Rectal smooth muscle tissue (tissue), 1 donor: Measurements from ENCODE around the gene BRD7.

Experiments used
- H3K27ac ChIP-seq: one replicate; pipeline ENCODE4 v1.7.0; 2013; ENCODE audit warnings: low read depth, low read length, inconsistent platforms
- H3K27me3 ChIP-seq: one replicate; pipeline ENCODE4 v1.7.0; 2013; ENCODE audit warnings: low read length; ENCODE audit not compliant: control insufficient read depth, insufficient read depth
- H3K36me3 ChIP-seq: one replicate; pipeline ENCODE4 v1.7.0; 2013; ENCODE audit warnings: low read length; ENCODE audit not compliant: control insufficient read depth, insufficient read depth
- H3K4me1 ChIP-seq: one replicate; pipeline ENCODE4 v1.7.0; 2013; ENCODE audit warnings: low read length; ENCODE audit not compliant: control insufficient read depth, insufficient read depth
- H3K4me3 ChIP-seq: one replicate; pipeline ENCODE4 v1.7.0; 2013; ENCODE audit warnings: low read length
- H3K9ac ChIP-seq: one replicate; pipeline ENCODE4 v1.7.0; 2013; ENCODE audit warnings: low read length

BRD7 gene

DNA sequence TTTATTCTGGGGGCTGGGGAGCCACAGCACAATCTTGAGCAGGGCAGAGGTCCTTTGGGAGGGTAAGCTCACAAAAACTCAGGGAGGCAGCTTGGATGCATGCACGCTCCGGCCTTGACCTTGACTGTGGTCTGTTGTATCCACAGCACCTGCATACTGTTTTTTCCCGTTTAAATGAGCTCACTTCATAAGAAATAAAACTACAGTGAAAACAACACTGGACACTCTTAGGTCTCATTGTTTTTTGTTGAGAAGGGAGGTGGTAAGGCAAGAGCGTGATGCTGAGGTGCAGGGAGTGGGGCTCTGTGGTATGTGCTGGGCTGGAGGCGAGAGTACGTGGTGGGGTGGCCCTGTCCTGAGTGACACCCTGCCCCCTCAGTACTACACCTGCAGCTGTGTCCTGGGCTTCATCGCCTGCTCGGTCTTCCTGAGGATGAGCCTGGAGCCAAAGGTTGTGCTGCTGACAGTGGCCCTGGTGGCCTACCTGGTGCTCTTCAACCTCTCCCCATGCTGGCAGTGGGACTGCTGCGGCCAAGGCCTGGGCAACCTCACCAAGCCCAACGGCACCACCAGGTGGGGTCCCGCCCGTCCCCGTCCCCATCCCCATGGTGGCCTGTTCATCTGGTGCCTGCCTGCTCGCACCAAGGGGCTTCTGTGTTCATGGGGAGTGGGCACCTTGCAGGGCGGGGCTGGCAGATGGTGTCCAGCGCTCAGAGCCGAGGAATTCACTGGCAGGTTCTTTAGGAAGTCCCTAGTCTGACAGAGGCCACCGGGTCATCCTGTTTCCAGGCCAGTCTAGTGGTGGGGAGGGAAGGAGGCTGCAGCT, 58.3 kb downstream of the BRD7 start:
- Histone ChIP-seq H3K4me3 (no peak overlapping the region), H3K36me3 (peaks cover 16% of the 10 kb centered on the region), H3K9ac (no peak overlapping the region), H3K4me1 (peaks cover 6% of the 10 kb centered on the region), H3K27me3 (no peaks in the 10 kb centered on the region), H3K27ac (no peak overlapping the region)

DNA sequence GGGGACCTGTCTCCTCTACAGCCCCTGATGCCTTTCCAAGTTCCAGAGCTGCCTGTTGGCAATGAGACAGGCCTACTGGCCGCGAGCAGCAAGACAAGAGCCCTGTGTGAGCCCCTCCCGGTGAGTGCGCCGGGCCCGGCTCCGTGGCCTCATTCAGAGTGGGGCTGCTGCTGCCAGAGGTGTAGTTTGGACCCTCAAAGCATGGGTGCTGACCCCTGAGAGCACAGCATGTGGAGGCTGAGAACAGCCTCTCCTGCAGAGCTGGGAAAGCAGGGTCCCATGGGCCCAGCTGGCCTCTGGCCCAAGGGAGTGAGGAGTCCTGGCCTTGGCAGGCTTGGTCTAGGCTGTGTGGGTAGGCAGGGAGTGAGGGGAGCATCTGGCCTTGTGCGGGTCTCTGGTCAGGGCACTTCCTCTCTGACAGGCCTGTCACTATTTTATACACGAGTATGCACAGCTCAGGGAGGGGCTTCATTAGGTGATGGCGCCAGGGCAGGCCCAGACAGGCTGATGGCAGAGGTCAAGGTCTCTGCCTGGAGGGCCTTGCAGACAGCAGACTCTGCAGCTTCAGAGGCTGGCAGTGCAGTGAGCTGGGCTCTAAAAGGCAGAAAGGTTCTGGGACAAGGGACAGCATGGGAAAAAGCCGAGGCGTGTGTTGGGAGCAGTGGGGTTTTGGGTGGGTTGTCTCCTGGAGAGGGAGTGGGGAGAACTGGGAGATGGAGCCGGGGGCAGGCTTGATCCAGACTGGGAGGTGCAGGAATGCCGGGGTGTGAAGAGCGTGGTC, 59.1 kb downstream of the BRD7 start:
- Histone ChIP-seq H3K4me3 (no peak overlapping the region), H3K9ac (no peak overlapping the region), H3K4me1 (no peaks in the 10 kb centered on the region), H3K27ac (no peak overlapping the region), H3K27me3 (no peaks in the 10 kb centered on the region), H3K36me3 (peaks cover 11% of the 10 kb centered on the region)

DNA sequence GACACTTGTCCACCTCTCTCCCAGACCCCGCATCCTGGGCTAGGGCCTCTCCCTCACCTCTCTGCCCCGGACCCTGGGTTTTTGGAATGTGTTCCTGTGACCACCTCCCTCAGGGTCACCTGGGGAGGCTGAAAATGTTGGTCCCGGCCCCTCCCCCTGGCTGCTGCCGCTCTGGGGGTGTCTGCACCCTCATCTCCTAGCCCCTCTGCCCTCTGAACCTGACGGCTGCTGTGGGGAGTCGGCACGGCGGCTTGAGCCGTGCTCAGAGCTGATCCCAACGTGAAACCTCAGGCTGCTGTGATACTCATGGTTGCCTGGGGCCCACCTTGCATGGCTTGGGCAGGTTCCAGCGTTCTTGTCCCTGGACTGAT, 59.6 kb downstream of the BRD7 start:
- Histone ChIP-seq H3K9ac (no peak overlapping the region), H3K4me1 (no peaks in the 10 kb centered on the region), H3K27ac (no peak overlapping the region), H3K36me3 (peaks cover 10% of the 10 kb centered on the region), H3K4me3 (no peak overlapping the region), H3K27me3 (no peaks in the 10 kb centered on the region)

DNA sequence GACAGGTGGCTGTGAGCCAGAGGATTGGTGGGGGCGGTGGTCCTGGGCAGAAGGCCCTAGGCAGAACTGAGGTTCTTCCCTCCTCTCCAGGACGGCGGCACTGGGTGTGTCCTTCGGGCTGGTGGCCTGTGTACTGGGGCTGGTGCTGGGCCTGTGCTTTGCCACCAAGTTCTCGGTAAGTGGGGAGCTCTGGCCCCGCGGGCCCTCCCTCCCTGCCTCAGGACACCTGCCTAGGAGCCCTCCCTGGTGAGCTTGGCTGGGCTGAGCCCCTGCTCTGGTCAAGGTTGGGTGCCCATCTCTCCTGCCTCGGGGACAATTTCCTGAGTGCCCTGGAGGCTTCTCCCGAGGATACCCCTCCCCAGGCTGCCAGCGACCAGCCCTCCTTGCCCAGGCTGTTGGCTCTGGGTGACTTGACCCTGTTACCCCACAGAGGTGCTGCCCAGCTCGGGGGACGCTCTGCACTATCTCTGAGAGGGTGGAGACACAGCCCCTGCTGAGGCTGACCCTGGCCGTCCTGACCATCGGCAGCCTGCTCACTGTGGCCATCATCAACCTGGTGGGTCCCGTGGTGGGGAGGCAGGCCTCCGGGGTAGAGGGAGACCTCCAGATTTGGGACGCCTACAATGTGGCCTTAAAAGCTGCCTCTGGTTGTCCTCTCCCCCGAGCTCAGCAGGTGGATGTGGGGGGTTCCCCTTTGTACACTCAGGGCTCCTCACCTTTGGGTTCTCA, 60.4 kb downstream of the BRD7 start:
- H3K4me1 ChIP-seq, result no peaks in the 10 kb centered on the region
- H3K27me3 ChIP-seq, result no peaks in the 10 kb centered on the region
- peaks cover 4% of the 10 kb centered on the region for H3K36me3 ChIP-seq
- H3K9ac ChIP-seq, result no peak overlapping the region
- no peak overlapping the region for H3K27ac ChIP-seq
- no peak overlapping the region for H3K4me3 ChIP-seq

DNA sequence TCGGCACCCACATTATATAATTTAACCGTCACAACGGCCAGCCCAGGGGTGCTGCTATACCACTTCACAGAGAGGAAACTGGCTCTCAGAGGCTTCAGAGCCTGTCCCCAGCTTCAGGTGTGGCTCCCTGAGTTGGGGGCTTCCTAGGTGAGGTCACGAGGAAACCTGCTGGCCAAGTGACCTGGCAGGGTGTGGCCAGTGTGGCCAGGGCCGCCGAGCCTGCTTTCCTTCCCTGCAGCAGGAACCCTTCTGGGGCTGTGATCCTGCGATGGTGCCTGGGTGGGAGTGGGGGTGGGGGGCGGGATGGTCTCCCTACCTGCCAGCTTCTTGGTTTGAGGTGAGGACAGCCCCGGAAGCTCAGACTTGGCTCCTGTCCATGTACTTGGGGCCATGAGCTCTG, 62.5 kb downstream of the BRD7 start:
- Histone ChIP-seq H3K4me1 (no peaks in the 10 kb centered on the region), H3K4me3 (no peak overlapping the region), H3K9ac (no peak overlapping the region), H3K36me3 (peaks cover 4% of the 10 kb centered on the region), H3K27ac (no peak overlapping the region), H3K27me3 (no peaks in the 10 kb centered on the region)

DNA sequence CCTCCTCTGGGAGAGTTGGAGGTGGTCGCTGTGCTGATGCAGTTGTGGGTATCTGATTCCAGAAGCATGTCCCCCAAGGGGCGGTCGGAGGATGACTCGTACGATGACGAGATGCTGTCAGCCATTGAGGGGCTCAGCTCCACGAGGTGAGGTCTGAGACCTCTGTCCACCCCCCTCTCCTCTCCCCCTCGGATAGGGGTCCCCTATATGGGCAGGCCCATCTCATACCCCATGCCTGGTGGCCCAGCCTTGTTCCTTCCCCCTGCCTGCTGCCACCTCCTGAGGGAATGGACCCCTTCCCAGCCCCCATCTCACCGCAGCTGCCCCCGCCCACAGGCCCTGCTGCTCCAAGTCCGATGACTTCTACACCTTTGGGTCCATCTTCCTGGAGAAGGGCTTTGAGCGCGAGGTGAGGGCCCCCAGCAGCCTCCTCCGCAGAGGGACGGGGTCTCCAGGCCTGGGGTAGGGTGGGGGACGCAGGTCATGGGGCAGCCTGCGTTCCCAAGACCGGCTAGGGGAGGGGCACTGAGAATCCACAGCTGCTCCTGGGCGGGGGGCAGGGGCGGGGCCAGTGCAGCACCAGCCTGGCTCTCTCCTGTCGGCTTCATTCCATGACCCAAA, 63.2 kb downstream of the BRD7 start:
- H3K36me3 ChIP-seq, result peaks cover 4% of the 10 kb centered on the region

DNA sequence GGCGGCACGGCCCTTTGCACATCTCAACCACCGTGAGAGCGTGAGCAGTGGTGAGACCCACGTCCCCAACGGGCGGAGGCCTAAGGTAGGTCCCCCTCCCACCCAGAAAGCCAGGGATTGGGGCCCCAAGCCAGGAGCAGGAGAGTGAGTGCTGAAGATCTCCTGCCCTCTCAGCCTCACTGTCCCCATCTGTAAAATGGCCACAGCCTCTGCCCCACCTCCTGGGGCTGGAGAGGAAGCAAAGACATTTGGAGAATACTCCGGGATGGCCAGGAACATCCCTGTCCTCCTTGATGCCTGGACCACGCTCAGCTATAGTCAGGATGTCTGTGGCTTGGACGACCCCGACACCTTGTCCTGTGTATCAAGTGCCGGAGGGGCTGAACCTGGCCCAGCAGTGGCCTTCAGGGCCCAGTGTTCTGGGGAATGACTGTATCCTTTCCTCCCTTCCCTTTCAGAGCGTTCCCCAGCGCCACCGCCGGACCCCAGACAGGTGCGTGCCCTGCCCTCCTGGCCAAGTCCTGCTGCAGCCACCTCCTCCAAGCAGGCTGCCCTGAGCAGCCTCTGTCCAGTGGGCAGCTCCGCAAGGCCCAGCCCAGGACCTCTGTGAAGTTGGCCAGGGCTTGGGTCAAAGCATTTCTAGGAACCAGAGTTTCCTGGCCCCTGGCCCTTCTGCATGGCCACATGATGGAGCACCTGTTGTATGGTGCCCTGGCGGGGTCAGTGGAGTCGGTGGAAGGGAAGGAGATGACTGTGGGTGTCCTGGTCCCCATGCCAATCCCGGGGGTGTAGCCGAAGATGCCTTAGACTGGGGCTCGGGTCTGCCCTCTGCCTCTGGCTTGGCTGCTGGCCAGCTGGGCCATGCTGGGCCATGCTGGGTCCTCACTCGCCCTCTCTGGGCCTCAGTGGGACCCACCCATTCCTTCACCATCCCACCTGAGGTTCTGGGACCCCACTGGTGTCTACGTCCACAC, 64.0 kb downstream of the BRD7 start:
- H3K9ac ChIP-seq, result no peak overlapping the region
- H3K27me3 ChIP-seq, result no peaks in the 10 kb centered on the region
- no peaks in the 10 kb centered on the region for H3K4me1 ChIP-seq
- no peak overlapping the region for H3K27ac ChIP-seq
- peaks cover 4% of the 10 kb centered on the region for H3K36me3 ChIP-seq
- H3K4me3 ChIP-seq, result no peak overlapping the region

More for the DNA sequence above, 63.2 kb downstream of the BRD7 start:
- no peak overlapping the region for H3K4me3 ChIP-seq
- no peak overlapping the region for H3K27ac ChIP-seq
- no peaks in the 10 kb centered on the region for H3K27me3 ChIP-seq
- no peaks in the 10 kb centered on the region for H3K4me1 ChIP-seq
- H3K9ac ChIP-seq, result no peak overlapping the region

DNA sequence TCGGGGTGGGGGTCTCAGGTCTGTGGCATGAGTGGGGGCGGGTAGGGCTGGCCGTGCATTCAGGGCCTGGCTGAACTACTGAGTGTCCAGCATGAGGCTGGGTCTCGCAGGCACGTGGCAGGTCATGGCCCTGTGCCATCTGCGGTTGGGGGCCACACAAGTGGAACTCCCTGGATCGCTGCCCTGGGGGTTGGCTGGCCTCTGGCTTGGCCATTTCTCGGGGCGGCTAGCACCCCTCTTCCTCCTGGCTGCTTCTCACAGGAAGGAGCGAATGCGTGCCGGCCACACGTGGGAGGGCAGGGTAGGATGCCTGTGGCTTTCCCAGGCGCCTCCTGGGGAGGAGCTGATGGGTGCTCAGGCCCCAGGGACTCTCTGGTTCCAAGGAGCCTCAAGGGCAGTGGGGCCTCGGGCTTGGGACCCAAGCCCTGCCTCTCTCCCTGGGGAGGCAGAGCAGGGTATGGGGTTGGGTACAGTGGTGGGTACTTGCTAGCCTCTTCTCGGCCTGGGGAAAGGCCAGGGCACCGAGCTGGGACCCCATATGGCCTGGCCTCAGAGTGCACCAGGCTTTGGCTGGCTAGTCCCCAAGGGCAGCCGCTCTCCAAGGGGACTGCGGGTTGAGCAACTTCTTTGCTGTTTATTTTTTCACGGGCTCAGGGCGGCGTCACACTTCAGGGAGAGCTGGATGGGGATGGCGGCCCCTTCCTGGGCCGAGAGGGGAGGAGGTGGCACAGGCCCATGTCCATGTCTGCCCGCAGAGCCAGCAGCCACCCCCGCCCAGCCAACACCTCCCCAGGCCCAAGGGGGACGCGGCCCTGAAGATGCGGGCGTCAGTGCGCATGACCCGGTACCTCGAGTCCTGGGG, 65.0 kb downstream of the BRD7 start:
- H3K27me3 ChIP-seq, result no peaks in the 10 kb centered on the region
- no peak overlapping the region for H3K4me3 ChIP-seq
- no peak overlapping the region for H3K27ac ChIP-seq
- H3K36me3 ChIP-seq, result peaks cover 4% of the 10 kb centered on the region
- no peak overlapping the region for H3K9ac ChIP-seq
- no peaks in the 10 kb centered on the region for H3K4me1 ChIP-seq

DNA sequence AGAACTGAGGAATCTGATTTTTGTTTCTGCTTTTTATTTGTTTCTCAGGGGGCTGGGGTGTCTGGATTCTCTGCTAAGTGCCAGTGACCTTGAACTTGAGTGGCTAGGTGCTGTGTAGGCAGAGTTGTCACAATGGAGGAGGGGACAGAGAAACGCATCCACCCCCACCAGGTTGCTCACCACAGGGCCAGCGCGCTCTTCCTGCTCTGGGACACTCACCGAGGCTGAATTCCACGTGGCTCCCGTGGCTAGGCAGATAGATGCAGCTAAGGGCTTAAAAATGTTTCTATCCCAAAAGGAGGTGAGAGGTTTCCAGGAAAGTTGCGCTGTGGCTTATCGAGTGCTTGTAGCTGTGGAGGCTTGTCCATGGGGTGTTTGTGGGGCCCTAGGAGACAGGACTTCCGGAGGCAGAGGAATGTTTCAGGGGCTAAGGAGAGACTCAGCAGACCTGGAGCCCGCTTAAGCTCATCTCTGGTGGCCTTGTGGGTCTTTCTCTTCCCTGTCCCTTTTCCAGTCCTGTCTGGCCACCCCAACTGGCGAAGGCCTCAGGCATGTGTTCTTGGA, 65.7 kb downstream of the BRD7 start:
- no peaks in the 10 kb centered on the region for H3K4me1 ChIP-seq
- H3K4me3 ChIP-seq, result no peak overlapping the region
- H3K27me3 ChIP-seq, result no peaks in the 10 kb centered on the region
- H3K9ac ChIP-seq, result no peak overlapping the region
- peaks cover 4% of the 10 kb centered on the region for H3K36me3 ChIP-seq
- no peak overlapping the region for H3K27ac ChIP-seq

DNA sequence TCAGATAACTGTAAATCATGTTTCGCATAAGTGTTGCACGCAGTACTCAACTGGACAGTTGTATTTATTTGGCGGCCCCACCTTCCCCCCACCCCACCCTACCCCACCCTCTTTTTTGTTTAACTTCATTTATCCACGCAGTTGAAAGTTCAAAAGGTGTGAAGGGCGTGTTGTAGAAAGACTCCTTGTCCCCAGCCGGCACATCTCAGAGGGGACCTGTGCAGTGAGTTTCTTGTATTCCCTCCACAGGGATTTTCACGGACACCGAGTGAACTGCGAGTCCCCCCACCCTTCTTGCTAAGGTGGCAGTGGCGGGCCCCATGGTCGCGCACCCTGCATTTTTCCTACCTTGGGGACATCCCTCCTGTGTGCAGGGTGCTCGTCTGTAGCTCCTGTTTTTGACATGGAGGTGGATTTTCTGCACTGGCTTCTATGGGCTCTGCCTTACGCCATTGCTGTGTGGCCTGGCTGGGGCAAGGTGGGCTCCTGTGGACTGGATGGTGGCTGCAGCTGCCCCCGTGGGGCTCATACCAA, 66.2 kb downstream of the BRD7 start:
- no peaks in the 10 kb centered on the region for H3K4me1 ChIP-seq
- H3K27ac ChIP-seq, result no peak overlapping the region
- no peak overlapping the region for H3K4me3 ChIP-seq
- peaks cover 4% of the 10 kb centered on the region for H3K36me3 ChIP-seq
- H3K9ac ChIP-seq, result no peak overlapping the region
- H3K27me3 ChIP-seq, result no peaks in the 10 kb centered on the region
